H9 (cell line): ENCODE measurements around the gene CACHD1. TPM values are rescaled to one million over a fixed set of nuclear protein-coding genes. Genes with fewer than 3 reads are reported as not detected.

ENCODE experiments used
- DNase-seq: peaks from one replicate; pipeline ENCODE4 v3.0.0-alpha.2; 2017
- H2AFZ ChIP-seq: one replicate; pipeline ENCODE4 v1.6.1; 2013; ENCODE audit warnings: mild to moderate bottlenecking, low read length, control low read depth, moderate library complexity
- H2AK5ac ChIP-seq: 2 replicates; pipeline ENCODE4 v1.6.1; 2013; ENCODE audit warnings: low read length, control low read depth, mixed read lengths; ENCODE audit not compliant: insufficient read length
- H2BK120ac ChIP-seq: one replicate; pipeline ENCODE4 v1.6.1; 2013; ENCODE audit warnings: low read depth, mild to moderate bottlenecking, low read length, control low read depth, inconsistent platforms; ENCODE audit not compliant: poor library complexity, severe bottlenecking
- H2BK12ac ChIP-seq: 2 replicates; pipeline ENCODE4 v1.6.1; 2013; ENCODE audit warnings: low read length, control low read depth, mixed read lengths, low read depth; ENCODE audit not compliant: insufficient read length
- H2BK15ac ChIP-seq: 2 replicates; pipeline ENCODE4 v1.6.1; 2013; ENCODE audit warnings: low read depth, low read length, control low read depth
- H2BK20ac ChIP-seq: one replicate; pipeline ENCODE4 v1.6.1; 2013; ENCODE audit warnings: low read depth, mild to moderate bottlenecking, low read length, control low read depth, inconsistent platforms; ENCODE audit not compliant: poor library complexity, severe bottlenecking
- H2BK5ac ChIP-seq: 2 replicates; pipeline ENCODE4 v1.6.1; 2013; ENCODE audit warnings: low read length, control low read depth, mixed read lengths; ENCODE audit not compliant: insufficient read length
- H3K14ac ChIP-seq: 2 replicates; pipeline ENCODE4 v1.6.1; 2013; ENCODE audit warnings: low read length, control low read depth; ENCODE audit not compliant: insufficient read depth
- H3K18ac ChIP-seq: 2 replicates; pipeline ENCODE4 v1.6.1; 2013; ENCODE audit warnings: low read depth, mild to moderate bottlenecking, mixed read lengths, low read length, control low read depth; ENCODE audit not compliant: insufficient read length
- H3K23ac ChIP-seq: 2 replicates; pipeline ENCODE4 v1.6.1; 2013; ENCODE audit warnings: low read length, control low read depth, mixed read lengths, low read depth; ENCODE audit not compliant: insufficient read length
- H3K23me2 ChIP-seq: 2 replicates; pipeline ENCODE4 v1.6.1; 2013; ENCODE audit warnings: low read depth, mild to moderate bottlenecking, mixed read lengths, low read length, control low read depth; ENCODE audit not compliant: insufficient read length, poor library complexity, severe bottlenecking
- H3K27ac ChIP-seq: 2 replicates; pipeline ENCODE4 v1.5.1; 2013; ENCODE audit warnings: low read length, control low read depth, mixed read lengths, low read depth; ENCODE audit not compliant: insufficient read length
- H3K27me3 ChIP-seq: 2 replicates; pipeline ENCODE4 v1.6.1; 2013; ENCODE audit warnings: low read length, control low read depth, inconsistent platforms; ENCODE audit not compliant: insufficient read depth
- H3K4ac ChIP-seq: 2 replicates; pipeline ENCODE4 v1.6.1; 2013; ENCODE audit warnings: low read depth, mild to moderate bottlenecking, control low read depth, inconsistent platforms, low read length, moderate library complexity
- H3K4me1 ChIP-seq: 2 replicates; pipeline ENCODE4 v1.6.1; 2013; ENCODE audit warnings: low read length, control low read depth, inconsistent platforms; ENCODE audit not compliant: insufficient read depth
- H3K4me2 ChIP-seq: 2 replicates; pipeline ENCODE4 v1.6.1; 2013; ENCODE audit warnings: low read length, control low read depth, mixed read lengths; ENCODE audit not compliant: insufficient read length, insufficient read depth
- H3K56ac ChIP-seq: 2 replicates; pipeline ENCODE4 v1.6.1; 2013; ENCODE audit warnings: low read depth, mild to moderate bottlenecking, mixed read lengths, low read length, control low read depth; ENCODE audit not compliant: insufficient read length
- H3K79me1 ChIP-seq: 2 replicates; pipeline ENCODE4 v1.6.1; 2013; ENCODE audit warnings: low read depth, mild to moderate bottlenecking, moderate library complexity, low read length, control low read depth, inconsistent platforms; ENCODE audit not compliant: insufficient read depth, poor library complexity, severe bottlenecking
- H3K79me2 ChIP-seq: 2 replicates; pipeline ENCODE4 v1.6.1; 2013; ENCODE audit warnings: low read length, control low read depth, inconsistent platforms; ENCODE audit not compliant: insufficient read depth
- H3K9ac ChIP-seq: 2 replicates; pipeline ENCODE4 v1.6.1; 2013; ENCODE audit warnings: low read length, control low read depth, mixed read lengths; ENCODE audit not compliant: insufficient read length; ENCODE audit errors: extremely low read depth
- H3K9me3 ChIP-seq: one replicate; pipeline ENCODE4 v1.6.1; 2013; ENCODE audit warnings: low read depth, low read length, inconsistent platforms; ENCODE audit not compliant: control insufficient read depth
- H3T11ph ChIP-seq: one replicate; pipeline ENCODE4 v1.6.1; 2013; ENCODE audit warnings: mild to moderate bottlenecking, low read length, control low read depth, inconsistent platforms
- H4K20me1 ChIP-seq: one replicate; pipeline ENCODE4 v1.6.1; 2013; ENCODE audit not compliant: control insufficient read depth, insufficient read length, insufficient read depth
- H4K5ac ChIP-seq: 2 replicates; pipeline ENCODE4 v1.6.1; 2013; ENCODE audit warnings: low read depth, mild to moderate bottlenecking, mixed read lengths, low read length, control low read depth; ENCODE audit not compliant: insufficient read length
- H4K8ac ChIP-seq: replicated peaks from 2 replicates; pipeline ENCODE4 v1.6.1; 2013; ENCODE audit warnings: low read length, control low read depth, mixed read lengths, low read depth; ENCODE audit not compliant: insufficient read length
- H4K91ac ChIP-seq: 2 replicates; pipeline ENCODE4 v1.6.1; 2013; ENCODE audit warnings: low read depth, mild to moderate bottlenecking, moderate library complexity, mixed read lengths, low read length, control low read depth; ENCODE audit not compliant: insufficient read length
- H3K27ac Mint-ChIP-seq, 3 experiments: 2 replicates in 2 of 3; 3 replicates in 1 of 3; pipeline ENCODE4 v1.8.0; 2020 to 2021; ENCODE audit warnings: mixed read lengths in 3 of 3, mild to moderate bottlenecking in 1 of 3, moderate library complexity in 1 of 3
- H3K27me3 Mint-ChIP-seq: 2 replicates; pipeline ENCODE4 v1.8.0; 2021; ENCODE audit warnings: low read depth, mild to moderate bottlenecking, moderate library complexity, mixed read lengths
- H3K36me3 Mint-ChIP-seq, 3 experiments: 2 replicates in 2 of 3; 3 replicates in 1 of 3; pipeline ENCODE4 v1.8.0; 2020 to 2021; ENCODE audit warnings: low read depth in 3 of 3, mixed read lengths in 3 of 3; ENCODE audit not compliant: insufficient read depth in 1 of 3
- H3K4me1 Mint-ChIP-seq, 2 experiments: 2 replicates each; pipeline ENCODE4 v1.8.0; 2020; ENCODE audit warnings: mixed read lengths in 2 of 2
- H3K4me3 Mint-ChIP-seq, 2 experiments: 2 replicates in 1 of 2; 3 replicates in 1 of 2; pipeline ENCODE4 v1.8.0; 2020 to 2021; ENCODE audit warnings: mild to moderate bottlenecking in 2 of 2, mixed read lengths in 2 of 2, moderate library complexity in 1 of 2
- H3K9me3 Mint-ChIP-seq, 2 experiments: 2 replicates in 1 of 2; 3 replicates in 1 of 2; pipeline ENCODE4 v1.8.0; 2020; ENCODE audit warnings: mild to moderate bottlenecking in 2 of 2, mixed read lengths in 2 of 2, moderate library complexity in 1 of 2
- WGBS: extraction: QIAGEN DNeasy Blood & Tissue Kit; methylation state at CpG from one replicate; pipeline ENCODE4 v1.1.7; 2013; ENCODE audit warnings: missing lambda C conversion rate, low lambda C conversion rate, mixed read lengths; ENCODE audit not compliant: insufficient read length; ENCODE audit errors: extremely low coverage; 5-methylcytosine and 5-hydroxymethylcytosine counted together
- total RNA-seq: library from RNA; stranded (reverse); gene quantifications from 2 replicates; pipeline ENCODE4 v1.2.1, GENCODE V29; 2021
- TF ChIP-seq, protein P1 (sequence below): fragments of 200-600 bp; sonication (generic); conservative IDR thresholded peaks from 3 replicates; pipeline ENCODE4 v1.8.0; 2021; ENCODE audit warnings: antibody characterized with exemption, mild to moderate bottlenecking

Gene CACHD1
- total RNA-seq, 1 experiment from 2014 or later, result 94.2 TPM

DNA sequence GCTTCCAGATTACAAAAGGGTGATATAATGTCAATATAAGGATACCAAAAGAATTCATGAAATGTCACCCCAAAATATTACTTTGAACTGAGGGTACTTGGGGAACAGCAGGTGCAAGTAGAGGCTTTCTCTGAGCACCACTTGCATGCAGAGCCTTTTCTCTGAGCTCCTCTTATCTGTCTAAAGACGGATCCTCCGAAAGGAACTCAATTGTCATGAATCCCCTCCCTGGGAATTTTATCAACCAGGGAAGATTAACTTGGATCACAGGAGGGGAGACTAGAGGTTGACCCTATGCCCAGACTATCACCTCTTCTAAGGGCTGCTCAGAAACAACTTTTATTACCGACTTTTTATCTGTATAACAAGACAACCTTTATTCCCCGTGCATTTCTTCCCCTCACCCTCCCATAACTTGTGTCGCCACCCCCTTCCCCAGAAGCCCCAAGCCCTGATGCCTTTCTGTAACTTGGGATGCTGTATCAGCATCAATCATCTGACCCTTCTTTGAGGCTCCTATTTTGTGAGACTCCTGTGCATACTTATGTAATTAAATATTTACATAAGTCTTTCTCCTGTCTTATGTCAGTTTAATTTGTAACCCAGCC lies 94.1 kb downstream of the CACHD1 start:
- TF ChIP-seq, protein P1, sequence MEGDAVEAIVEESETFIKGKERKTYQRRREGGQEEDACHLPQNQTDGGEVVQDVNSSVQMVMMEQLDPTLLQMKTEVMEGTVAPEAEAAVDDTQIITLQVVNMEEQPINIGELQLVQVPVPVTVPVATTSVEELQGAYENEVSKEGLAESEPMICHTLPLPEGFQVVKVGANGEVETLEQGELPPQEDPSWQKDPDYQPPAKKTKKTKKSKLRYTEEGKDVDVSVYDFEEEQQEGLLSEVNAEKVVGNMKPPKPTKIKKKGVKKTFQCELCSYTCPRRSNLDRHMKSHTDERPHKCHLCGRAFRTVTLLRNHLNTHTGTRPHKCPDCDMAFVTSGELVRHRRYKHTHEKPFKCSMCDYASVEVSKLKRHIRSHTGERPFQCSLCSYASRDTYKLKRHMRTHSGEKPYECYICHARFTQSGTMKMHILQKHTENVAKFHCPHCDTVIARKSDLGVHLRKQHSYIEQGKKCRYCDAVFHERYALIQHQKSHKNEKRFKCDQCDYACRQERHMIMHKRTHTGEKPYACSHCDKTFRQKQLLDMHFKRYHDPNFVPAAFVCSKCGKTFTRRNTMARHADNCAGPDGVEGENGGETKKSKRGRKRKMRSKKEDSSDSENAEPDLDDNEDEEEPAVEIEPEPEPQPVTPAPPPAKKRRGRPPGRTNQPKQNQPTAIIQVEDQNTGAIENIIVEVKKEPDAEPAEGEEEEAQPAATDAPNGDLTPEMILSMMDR, result no peak
- Histone ChIP-seq H3K23ac (no peak overlapping the region), H3K56ac (no peak overlapping the region), H3K27ac (no peak overlapping the region), H3K23me2 (no peaks in the 10 kb centered on the region), H4K91ac (no peak overlapping the region), H2BK20ac (no peak overlapping the region), H3K79me1 (peaks cover 6% of the 10 kb centered on the region), H4K8ac (no peak overlapping the region), H3K4me1 (no peaks in the 10 kb centered on the region), H3K14ac (no peak overlapping the region), H2BK5ac (no peak overlapping the region), H2AFZ (no peak overlapping the region), H2BK120ac (no peak overlapping the region), H2AK5ac (no peak overlapping the region), H3K18ac (no peak overlapping the region), H3T11ph (no peak overlapping the region), H3K9me3 (no peaks in the 10 kb centered on the region), H3K4ac (no peak overlapping the region), H3K4me2 (no peak overlapping the region), H4K5ac (no peak overlapping the region), H3K79me2 (0 out of 2 replicates have a peak, but pooled peaks cover 1% of the 10 kb centered on the region), H2BK12ac (no peak overlapping the region), H2BK15ac (no peak overlapping the region), H3K27me3 (no peaks in the 10 kb centered on the region), H3K9ac (no peak overlapping the region), H4K20me1 (no peaks in the 10 kb centered on the region)
- Mint-ChIP-seq H3K27ac (peak overlapping the region in 2 of 3 experiments; percentile 24 to 47; a peak in 1 of 7 replicates), H3K27me3 (no peaks in the 10 kb centered on the region), H3K36me3 (peaks cover 17 to 36% (median 27%) of the 10 kb centered on the region in 3 experiments), H3K9me3 (peaks cover 0 to 13% of the 10 kb centered on the region in 2 experiments; a peak in 4 of 5 replicates), H3K4me1 (peaks cover 53 to 56% of the 10 kb centered on the region in 2 experiments), H3K4me3 (no peak overlapping the region)
- no peak for DNase-seq
- WGBS, result no CpG with 5 or more reads among the region's 5 CpGs
